IPS DF 4.7 (cell line): ENCODE data around the gene ITGA4.
A peak's percentile ranks its signal among the peaks of the same experiment; 100 is the strongest.
"Not testable (repeated sequence)": the region's sequence is repeated elsewhere in the genome, so short reads cannot be mapped to it uniquely, and the experiment has no call there.

Experiments
- DNase-seq: peaks from one replicate; pipeline ENCODE4 v3.0.0-alpha.2; 2013; ENCODE audit warnings: low spot score; ENCODE audit errors: extremely low read depth

The ITGA4 gene

DNA sequence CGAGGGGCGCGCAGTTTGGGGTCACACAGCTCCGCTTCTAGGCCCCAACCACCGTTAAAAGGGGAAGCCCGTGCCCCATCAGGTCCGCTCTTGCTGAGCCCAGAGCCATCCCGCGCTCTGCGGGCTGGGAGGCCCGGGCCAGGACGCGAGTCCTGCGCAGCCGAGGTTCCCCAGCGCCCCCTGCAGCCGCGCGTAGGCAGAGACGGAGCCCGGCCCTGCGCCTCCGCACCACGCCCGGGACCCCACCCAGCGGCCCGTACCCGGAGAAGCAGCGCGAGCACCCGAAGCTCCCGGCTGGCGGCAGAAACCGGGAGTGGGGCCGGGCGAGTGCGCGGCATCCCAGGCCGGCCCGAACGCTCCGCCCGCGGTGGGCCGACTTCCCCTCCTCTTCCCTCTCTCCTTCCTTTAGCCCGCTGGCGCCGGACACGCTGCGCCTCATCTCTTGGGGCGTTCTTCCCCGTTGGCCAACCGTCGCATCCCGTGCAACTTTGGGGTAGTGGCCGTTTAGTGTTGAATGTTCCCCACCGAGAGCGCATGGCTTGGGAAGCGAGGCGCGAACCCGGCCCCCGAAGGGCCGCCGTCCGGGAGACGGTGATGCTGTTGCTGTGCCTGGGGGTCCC is at the start of gene ITGA4:
ITGA4 (plus strand) TSS at position 266 of the 620 bp plus-strand sequence; CDS start at position 535, 269 bp downstream.
- no peak for DNase-seq

DNA sequence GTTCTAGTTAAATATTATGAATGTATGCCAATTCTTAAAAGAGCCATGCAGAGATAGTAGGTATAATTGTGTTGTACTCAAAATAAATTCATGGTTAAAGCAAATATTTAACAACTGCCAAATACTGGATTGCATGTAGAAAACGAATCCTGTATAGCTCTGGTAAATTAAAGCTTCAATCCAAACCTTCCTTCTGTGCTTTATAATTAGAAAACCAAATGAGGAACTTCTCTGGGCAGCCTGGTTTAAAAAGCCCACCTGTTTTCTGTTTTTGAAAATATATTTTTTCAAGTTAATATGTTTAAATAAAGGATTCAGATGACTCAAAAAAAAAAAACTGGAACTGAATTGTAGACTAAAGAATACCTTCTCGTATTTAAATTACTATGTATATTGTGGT is 48.3 kb upstream of the ITGA4 start:
- no peak for DNase-seq

DNA sequence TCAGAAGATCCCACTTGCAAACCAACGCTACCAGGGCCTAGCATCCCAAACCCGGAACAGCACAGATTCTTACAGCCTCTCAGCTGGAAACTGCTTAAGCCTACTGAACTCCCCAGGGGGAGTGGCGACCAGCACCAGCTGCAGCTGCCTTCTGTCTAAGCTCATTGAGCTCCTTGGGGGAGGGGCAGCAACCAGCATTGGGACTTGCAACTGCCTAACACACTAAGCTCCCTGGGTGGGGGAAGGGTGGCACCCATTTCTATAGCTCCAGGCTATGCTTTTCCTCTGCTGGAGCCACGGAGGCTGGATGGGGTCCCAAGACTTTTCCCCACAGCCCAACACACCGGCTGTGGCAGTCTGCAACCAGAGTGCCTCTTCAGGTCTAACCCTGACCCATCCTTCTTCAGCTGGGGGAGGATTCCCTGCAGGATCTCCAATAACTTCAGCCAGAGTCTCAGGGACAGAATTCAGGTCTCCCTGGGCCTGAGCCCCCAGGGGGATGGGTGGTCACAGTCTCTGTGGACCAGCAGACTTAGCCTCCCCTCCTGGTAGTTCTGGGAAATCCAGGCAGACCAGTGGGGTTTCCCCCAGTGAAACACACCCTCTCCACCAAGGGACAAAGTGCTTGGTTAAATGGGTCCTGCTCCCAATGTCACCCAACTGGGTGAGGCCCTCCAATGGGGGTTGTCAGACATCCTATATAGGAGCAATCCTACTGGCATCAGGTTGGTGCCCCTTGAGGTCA is 45.9 kb upstream of the ITGA4 start:
- peak; percentile 22 for DNase-seq

DNA sequence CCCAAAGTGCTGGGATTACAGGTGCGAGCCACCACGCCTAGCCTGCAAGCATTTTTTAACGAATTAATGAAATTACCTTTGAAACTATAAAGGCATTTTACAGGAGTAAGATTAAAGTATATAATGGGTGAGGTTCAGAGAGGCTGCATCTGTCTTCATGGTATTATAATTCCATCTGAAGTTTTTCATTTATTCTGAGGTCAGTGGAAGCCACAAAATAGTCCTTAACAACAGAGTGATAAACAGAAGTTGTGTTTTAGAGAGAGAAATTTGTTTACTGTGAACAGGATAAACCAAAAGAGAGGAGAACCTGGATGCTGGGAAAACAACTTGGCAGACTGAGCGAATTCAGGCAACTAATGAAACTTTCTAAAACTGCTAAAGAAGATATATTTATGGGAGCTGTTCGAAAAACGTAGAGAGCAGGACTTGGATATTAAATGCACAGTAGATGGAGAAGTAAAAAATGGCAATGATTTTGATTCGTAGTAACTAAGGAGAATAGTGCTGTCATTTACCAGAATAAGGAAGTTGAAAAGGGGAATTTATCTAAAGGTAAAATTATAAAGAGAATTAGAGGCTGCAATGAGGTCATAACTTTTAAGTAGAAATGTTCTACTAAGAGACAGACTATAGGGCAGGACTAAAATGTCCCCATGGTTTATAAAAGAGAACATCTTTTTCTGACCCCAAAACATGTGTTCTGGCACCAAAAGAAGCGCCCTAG is 37.9 kb upstream of the ITGA4 start:
- no peak for DNase-seq

DNA sequence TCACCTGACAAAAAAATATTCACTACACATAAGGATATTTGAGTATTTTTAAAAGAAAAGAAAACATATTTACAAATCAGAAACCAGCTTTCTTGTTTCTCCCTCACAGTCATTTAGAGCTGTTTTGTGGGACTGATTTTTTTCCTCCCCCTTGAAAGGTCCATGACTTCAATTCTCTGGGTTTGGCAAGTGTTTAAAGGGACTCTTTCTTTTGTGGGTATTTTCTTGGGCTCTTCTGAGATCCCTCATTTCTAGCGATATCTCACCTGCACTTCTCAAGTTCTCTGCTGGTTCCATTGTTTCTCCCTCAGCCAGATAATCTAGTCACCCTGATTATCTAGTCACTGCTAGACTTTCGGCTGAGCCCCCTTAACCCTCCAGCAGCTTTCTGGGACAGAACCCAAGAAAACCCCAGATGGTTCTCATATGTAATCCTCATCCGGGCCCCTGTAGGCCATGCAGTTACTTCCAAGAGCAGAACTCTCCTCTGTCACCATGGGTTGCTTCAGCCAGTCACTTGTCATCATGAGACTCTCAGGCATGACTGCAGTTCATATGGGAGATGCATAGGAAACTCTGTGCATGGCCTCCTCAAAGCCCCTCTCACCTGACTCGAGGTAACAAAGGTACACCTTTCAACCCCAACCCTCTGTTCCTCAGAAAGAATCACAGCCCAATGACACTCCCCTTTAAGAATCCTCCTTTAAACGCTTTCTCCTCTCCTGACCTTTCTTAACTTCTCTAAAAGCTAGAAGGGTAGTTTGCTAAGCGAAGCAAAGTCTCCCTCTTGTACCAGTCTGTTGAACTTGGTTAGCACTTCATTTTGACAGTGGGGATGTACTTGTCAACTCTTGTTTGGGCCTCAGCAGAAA is 36.7 kb upstream of the ITGA4 start:
- DNase-seq = no peak

DNA sequence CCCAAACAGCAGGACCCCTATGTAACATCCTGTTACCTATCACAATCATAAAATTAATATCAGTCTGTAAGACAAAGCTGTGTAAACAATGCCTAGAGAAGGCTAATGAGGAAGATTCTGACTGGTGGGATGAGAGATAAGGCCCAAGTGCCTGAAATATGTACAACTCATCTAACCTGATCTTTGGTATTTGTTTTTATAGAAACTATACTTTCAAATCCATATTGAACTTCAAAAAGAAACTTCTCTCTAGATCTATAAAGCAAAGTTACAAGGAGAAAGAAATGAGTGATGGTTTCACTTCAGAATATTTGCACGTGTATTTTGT is 36.1 kb upstream of the ITGA4 start:
- no peak for DNase-seq

DNA sequence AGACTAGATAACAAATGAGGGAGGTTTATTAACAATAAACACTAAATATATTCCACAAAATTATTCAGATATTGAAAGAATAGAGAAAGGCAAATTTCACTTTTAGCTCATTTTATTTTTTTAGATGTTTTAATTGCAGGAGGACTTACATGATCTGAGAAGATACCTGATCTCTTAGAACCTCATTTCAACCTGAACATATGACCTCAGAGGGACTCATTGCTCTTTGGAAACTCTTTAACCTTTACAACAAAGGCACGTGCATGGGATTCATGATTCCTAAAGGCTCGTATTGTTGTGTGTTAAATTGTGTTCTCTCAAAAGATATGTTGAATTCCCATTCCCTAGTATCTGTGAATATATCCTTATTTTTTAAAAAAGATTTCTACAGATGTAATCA is 35.7 kb upstream of the ITGA4 start:
- DNase-seq = no peak

DNA sequence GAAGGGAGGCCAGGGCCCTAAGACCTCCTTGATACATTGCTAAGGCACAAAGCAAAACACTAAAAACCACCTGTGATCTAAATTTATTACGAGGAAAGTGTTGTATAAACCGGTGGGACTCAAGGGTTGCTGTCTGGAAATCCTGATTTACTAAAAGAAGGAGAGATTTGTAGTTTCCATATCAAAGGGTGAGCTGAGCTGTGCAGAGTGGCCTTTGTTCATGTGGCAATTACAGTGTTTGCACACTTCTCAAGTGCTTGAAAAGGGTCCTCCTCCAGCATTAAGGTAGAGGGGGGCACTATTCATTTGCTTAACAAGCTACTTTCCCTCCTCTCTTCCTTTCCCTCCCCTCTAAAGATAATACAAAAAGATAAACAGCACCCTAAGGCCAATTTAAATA is 30.5 kb upstream of the ITGA4 start:
- no peak for DNase-seq

DNA sequence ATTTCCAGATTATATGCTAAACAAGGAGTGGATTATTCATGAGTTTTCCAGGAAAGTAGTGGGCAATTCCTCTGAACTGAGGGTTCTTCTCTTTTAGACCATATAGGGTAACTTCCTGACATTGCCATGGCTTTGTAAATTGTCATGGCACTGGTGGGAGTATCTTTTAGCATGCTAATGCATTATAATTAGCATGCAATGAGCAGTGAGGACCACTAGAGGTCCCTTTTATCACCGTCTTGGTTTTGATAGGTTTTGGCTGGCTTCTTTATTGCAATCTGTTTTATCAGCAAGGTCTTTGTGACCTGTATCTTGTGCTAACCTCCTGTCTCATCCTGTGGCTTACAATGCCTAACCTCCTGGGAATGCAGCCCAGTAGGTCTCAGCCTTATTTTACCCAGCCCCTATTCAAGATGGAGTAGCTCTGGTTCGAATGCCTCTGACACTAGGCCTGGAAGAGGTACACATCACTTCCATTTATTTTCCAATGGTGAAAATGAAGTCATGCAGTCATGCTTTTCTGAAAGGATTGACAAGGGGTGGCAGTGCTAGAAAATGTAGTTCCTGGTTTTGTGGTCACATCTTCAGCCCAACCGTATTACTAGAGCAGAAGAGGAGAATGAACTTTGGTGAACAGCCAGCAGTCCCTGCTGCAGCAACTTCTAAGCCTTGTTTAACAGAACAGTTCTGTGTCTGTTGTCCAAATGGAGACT is 26.6 kb upstream of the ITGA4 start:
- DNase-seq = no peak

DNA sequence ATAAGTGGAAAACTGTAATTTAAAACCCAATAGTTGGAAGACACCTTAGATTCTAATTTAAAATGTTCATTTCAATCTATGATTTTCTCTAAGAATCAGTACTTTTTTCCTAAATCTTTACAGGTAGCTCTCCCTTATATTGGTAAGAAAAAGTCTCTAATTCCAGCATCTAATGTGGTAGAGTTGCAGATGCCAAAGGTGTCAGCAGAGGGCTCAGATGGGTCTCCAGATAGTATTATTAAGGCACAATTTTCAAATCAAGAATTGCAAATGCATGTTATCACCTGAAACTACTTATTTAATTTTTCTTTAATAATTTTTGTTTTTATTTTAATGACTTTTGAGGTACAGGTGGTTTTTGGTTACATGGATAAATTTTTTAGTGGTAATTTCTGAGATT is 25.5 kb upstream of the ITGA4 start:
- DNase-seq = no peak

DNA sequence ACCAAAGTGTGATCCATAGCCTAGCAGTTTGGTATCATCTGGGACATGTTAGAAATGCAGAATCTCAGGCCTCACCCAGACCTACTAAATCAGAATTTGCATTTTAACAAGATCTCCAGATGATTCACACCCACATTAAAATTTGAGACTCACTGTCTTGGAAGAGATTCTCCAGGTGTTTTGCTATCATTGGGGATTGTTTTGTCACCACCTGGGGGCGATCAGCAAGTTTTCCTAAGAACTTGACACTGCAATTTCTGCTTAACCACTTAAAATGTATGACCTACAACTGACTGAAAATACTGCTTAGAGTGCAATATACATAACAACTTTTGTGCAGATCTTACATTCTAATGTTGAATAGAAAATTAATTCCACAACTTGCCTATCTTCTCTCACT is 18.9 kb upstream of the ITGA4 start:
- no peak for DNase-seq

DNA sequence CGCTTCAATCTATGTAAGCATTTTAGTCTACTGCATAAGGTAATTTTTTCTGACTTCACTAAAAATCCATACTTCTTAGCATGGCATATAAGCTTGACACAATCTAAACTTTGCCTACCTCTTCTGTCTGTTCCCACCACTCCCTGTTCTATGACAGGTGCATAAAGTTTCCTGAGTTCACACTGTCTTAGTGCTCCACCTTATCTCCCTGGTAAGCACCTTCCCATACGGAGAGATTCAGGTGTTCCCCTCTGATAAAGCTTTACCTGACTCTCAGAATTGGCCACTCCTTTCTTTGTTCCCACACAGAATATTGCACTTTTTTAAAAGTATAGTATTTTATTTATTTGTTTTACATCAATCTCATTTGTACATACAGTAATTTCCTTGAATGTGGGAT is 16.8 kb upstream of the ITGA4 start:
- DNase-seq = no peak

DNA sequence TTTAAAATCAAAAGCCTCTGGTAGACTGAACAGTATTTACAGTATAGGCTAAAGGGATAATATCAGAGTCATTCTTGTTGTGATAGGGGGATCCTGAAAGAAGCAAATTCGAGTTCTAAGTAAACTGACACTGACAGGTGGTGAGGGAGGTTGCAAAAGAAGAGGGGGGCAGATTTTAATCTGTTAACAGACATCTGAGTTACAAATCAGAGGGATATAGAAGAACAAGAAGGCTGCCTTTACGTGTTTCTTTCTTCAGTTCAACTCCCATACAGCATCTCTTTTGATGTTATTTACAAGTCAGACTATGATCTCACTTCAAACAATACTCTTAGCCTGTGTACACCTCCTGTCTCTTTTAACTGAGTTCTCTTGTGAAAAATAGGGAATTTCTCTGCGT is 16.3 kb upstream of the ITGA4 start:
- no peak for DNase-seq

DNA sequence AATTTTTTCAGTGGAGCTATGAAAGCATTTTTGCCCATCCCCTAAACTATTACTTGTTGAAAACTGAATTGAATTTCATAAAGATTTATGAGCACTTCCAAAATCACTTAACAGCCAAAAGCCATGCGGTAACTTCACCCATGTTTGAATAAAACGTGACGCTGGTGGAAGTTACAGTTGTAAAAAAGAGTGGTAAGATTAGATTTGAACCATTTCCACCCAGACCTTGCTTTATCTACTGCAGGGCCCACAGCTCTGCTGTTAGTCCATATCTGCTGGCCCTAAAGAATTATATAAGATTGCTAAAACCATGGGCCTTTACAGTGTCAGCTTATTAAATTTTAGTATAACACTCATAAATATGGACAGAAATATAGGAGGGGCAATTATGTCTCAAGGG is 15.5 kb upstream of the ITGA4 start:
- DNase-seq = no peak

DNA sequence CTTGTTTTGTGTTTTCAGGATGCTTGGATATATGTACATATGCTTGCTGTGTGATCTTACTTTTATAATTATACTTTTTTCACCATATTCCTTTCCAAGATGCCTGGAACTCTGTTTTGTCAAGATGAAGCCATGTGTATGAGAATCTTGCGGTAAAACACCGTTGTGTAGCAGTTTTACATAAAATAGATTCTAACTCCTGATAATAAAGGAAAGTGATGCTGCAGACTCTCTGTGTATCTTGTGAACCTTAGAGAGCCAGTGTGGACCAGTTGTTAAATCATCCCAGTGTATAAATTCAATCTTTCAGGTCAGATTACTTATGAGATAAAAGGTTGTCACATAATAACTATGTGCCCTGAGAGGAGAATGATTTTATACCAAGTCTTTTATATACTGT is 12.5 kb upstream of the ITGA4 start:
- no peak for DNase-seq

DNA sequence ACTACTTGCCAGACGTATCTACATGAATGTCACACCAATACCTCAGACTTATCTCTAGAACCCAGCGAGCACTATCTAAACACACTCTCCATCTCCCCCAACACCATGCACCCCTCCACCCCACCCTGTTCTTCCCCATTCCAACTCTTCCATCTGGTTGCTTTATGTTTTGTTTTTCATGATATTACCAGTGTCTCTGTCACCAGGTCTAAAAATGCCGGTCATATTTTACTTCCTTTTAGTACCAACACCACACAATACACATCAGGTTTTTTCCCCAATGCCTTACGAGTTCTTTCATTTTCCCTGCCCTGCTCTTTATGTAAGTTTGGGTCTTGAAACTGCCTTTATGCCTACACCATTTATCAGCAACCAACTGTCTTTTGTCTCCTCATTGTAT is 10.2 kb upstream of the ITGA4 start:
- DNase-seq = no peak

DNA sequence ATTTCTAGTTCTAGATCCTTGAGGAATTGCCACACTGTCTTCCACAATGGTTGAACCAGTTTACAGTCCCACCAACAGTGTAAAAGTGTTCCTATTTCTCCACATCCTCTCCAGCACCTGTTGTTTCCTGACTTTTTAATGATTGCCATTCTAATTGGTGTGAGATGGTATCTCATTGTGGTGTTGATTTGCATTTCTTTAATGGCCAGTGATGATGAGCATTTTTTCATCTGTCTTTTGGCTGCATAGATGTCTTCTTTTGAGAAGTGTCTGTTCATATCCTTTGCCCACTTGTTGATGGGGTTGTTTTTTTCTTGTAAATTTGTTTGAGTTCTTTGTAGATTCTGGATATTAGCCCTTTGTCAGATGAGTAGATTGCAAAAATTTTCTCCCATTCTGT is 7.9 kb upstream of the ITGA4 start:
- DNase-seq = not testable (repeated sequence)

DNA sequence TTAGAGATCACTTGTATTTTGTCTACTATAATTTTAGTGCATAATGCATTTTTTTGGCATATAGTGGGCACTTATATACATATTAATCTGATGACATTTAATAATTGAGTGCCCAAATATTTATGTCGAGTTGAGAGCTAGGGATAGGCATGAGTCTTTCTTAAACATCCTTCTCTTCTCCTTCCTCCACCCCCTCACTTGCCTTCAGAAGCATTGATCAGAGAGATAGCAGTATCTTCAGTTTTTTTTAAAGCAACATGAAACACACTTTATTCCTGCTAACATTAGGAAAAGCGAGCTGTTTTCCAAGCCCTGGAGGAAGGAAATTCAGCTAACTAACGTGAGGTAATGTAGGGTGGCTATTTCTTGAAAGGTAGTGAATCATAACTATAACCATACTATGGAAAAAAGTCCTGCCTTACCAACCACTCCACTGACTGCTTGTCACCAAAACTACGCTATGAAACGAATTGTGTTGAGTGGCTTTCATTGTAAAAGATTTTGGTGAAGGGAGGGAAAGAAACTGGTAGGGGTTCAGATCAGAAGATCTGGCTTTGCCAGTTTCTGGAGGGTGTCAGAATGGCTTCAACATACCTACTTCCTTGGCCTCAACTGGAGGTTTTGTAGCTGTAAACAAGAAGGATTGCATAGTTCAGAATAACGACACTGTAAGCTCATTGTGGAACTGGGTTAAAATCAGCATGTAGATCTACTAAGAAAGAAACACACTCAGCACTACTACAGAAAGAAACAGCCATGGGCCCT is 2.3 kb upstream of the ITGA4 start:
- no peak for DNase-seq

DNA sequence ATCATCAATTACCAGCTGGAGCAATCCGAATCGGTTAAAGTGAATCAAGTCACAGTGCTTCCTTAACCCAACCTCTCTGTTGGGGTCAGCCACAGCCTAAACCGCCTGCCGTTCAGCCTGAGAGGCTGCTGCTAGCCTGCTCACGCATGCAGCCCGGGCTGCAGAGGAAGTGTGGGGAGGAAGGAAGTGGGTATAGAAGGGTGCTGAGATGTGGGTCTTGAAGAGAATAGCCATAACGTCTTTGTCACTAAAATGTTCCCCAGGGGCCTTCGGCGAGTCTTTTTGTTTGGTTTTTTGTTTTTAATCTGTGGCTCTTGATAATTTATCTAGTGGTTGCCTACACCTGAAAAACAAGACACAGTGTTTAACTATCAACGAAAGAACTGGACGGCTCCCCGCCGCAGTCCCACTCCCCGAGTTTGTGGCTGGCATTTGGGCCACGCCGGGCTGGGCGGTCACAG is 496 bp upstream of the ITGA4 start:
- DNase-seq = no peak

DNA sequence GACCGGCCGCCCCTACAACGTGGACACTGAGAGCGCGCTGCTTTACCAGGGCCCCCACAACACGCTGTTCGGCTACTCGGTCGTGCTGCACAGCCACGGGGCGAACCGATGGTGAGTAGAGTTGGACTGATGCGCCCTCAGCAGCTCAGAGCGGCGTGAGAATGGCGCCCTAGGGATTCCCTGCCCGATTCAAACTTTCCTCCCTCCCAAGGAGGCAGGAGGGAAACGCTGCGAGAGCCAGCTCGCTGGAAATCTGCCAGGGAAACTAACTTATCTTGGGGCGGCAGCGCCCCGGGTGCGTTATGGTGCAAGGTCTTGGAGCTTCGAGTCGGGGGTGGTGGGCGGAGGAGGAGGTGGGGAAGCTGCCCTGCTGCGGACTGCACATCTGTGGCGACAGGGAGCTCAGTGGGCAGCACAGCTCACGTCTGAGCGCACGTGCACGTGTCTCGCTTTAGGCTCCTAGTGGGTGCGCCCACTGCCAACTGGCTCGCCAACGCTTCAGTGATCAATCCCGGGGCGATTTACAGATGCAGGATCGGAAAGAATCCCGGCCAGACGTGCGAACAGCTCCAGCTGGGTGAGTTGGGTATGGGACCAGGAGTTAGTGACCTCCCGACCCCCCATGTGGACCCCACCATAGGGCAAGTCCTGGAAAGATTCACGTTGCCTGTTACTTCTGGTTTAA is 697 bp downstream of the ITGA4 start:
- no peak for DNase-seq
